Small intestine (tissue), 7 donors: Measurements from ENCODE around the gene POLE3. TPM values are rescaled to one million over a fixed set of nuclear protein-coding genes. Genes with fewer than 3 reads are reported as not detected.
"Not testable (repeated sequence)": the region's sequence is repeated elsewhere in the genome, so short reads cannot be mapped to it uniquely, and the experiment has no call there.

Experiments
- DNase-seq, 2 donors: peaks; one replicate each; pipeline versions ENCODE4 v3.0.0 to v3.0.0-alpha.2; 2013
- FAIRE-seq: peaks from 2 replicates; lab custom pipeline; 2012; peaks lifted over from hg19 to GRCh38; lab: Jason Lieb, UNC
- H3K27ac ChIP-seq, 3 donors: one replicate each; pipeline ENCODE4 v1.5.1; 2013; ENCODE audit warnings: low read length in 2 of 3, mild to moderate bottlenecking in 2 of 3, control low read depth in 1 of 3, inconsistent platforms in 1 of 3, low read depth in 1 of 3, moderate library complexity in 1 of 3
- H3K27me3 ChIP-seq, 3 donors: one replicate each; pipeline ENCODE4 v1.6.1; 2013; ENCODE audit warnings: low read length in 3 of 3, inconsistent platforms in 1 of 3; ENCODE audit not compliant: control insufficient read depth in 3 of 3, insufficient read depth in 3 of 3
- H3K36me3 ChIP-seq, 3 donors: one replicate each; pipeline ENCODE4 v1.6.1; 2013; ENCODE audit warnings: low read length in 3 of 3, inconsistent platforms in 1 of 3, low read depth in 1 of 3, mild to moderate bottlenecking in 1 of 3, moderate library complexity in 1 of 3; ENCODE audit not compliant: control insufficient read depth in 3 of 3, insufficient read depth in 2 of 3
- H3K4me1 ChIP-seq, 3 donors: one replicate each; pipeline ENCODE4 v1.6.1; 2013; ENCODE audit warnings: low read length in 2 of 3, inconsistent platforms in 1 of 3, low read depth in 1 of 3, mild to moderate bottlenecking in 1 of 3, moderate library complexity in 1 of 3; ENCODE audit not compliant: control insufficient read depth in 3 of 3, insufficient read depth in 2 of 3
- H3K4me3 ChIP-seq, 3 donors: one replicate each; pipeline ENCODE4 v1.5.1; 2013; ENCODE audit warnings: low read length in 3 of 3, control low read depth in 1 of 3, inconsistent platforms in 1 of 3, low read depth in 1 of 3, mild to moderate bottlenecking in 1 of 3, moderate library complexity in 1 of 3
- H3K9me3 ChIP-seq, 2 donors: one replicate each; pipeline ENCODE4 v1.6.1; 2013; ENCODE audit warnings: low read depth in 1 of 2, low read length in 1 of 2; ENCODE audit not compliant: control insufficient read depth in 2 of 2, insufficient read depth in 1 of 2
- WGBS, 3 donors: extraction: QIAGEN DNeasy Blood & Tissue Kit; methylation state at CpG; one replicate each; pipeline ENCODE4 v1.1.7; 2013; 5-methylcytosine and 5-hydroxymethylcytosine counted together
- polyA plus RNA-seq, 4 donors: library from polyadenylated mRNA; stranded (reverse) in 3 of 4; unstranded in 1 of 4; fragments of 200-250 nt in 3 of 4; fragments of 120-200 nt in 1 of 4; gene quantifications; one replicate each; pipeline versions ENCODE4 v1.2.1 to v1.2.3, GENCODE V29; 2013
- donor health status: healthy with polysubstance abuse.
- donor health status: control.
- donor health status: control.
- donor health status: Bipolar disorder and iron deficiency.
- donor health status: healthy.

The POLE3 gene
- polyA plus RNA-seq, 4 donors, result 15.7 to 50.2 (median 31.6) TPM

- not testable (repeated sequence) for H3K9me3 ChIP-seq, H3K4me3 ChIP-seq, H3K27me3 ChIP-seq, H3K27ac ChIP-seq, DNase-seq, FAIRE-seq, H3K4me1 ChIP-seq, H3K36me3 ChIP-seq
- 59 to 83% (median 79%) methylated on average over 1 of the region's 1 CpG for WGBS, 3 donors
Observed at GRCh38 chr9:113437716-113438115, 27.2 kb upstream of the POLE3 start.

DNA sequence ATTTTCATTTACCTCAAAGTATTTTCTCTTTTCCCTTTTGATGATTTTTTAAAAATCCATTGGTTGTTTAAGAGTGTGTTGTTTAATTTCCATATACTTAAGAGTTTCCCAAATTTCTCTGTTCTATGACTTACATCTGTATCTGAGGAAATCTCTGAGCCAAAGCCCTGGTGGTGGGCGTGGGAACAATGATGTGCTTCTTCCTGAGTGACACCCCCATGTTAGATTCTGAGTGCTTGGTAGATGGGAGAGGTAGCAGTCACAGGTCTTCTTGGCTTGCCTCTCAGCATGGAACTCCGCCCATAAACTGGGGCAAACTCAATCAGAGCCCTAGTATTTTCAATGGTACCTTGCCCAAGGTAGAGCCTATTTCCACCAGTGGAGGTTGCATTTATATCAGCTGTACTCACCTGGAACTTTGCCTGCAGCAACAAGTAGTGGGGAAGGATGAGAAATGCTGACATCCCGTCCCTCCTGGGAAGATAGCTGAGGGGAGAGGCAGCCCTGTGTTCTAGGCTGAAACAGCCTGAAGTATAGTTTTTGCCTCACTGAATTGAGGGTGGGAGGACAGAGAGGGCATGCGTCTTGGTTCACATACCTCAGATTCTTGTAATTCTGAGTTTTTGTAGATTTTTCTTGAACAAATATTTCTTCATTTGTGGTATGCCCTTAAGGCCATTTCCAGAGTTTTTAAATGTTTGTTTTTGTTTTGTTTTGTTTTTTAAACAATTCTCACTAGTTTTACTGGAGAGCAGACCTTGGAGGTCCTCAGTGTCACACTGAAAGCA, 26.4 kb upstream of the POLE3 start:
- FAIRE-seq (no peak), DNase-seq (no peak)
- Histone ChIP-seq H3K9me3 (no peaks in the 10 kb centered on the region), H3K4me3 (no peak overlapping the region), H3K4me1 (no peaks in the 10 kb centered on the region), H3K27me3 (peaks cover 0 to 3% (median 0%) of the 10 kb centered on the region in 3 donors), H3K27ac (no peak overlapping the region), H3K36me3 (no peaks in the 10 kb centered on the region)
- 75 to 86% (median 85%) methylated on average over 4 of the region's 4 CpGs for WGBS, 3 donors

DNA sequence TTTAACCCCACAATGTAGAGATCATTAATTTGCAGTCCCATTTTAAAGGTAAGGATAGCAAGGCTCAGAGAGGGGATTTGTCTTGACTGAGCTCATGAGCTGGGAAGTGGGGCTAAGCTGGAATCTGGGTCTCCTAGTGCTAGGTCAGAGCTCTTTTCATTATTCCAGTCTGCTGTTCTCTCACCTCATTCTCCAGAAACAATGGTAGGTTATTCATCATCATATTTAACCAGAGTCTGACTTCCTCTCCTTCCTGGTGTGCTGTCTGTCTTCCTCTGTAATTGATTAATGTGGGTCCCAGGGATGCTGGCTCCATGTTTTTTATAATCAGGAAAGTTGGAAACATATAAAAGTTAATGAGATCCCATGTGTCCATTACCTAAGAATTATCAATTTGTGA, 20.7 kb upstream of the POLE3 start:
- Histone ChIP-seq H3K27ac (no peak overlapping the region), H3K9me3 (no peaks in the 10 kb centered on the region), H3K27me3 (peaks cover 0 to 3% (median 0%) of the 10 kb centered on the region in 3 donors), H3K4me3 (no peak overlapping the region), H3K36me3 (no peaks in the 10 kb centered on the region), H3K4me1 (no peaks in the 10 kb centered on the region)
- DNase-seq (no peak), FAIRE-seq (no peak)

DNA sequence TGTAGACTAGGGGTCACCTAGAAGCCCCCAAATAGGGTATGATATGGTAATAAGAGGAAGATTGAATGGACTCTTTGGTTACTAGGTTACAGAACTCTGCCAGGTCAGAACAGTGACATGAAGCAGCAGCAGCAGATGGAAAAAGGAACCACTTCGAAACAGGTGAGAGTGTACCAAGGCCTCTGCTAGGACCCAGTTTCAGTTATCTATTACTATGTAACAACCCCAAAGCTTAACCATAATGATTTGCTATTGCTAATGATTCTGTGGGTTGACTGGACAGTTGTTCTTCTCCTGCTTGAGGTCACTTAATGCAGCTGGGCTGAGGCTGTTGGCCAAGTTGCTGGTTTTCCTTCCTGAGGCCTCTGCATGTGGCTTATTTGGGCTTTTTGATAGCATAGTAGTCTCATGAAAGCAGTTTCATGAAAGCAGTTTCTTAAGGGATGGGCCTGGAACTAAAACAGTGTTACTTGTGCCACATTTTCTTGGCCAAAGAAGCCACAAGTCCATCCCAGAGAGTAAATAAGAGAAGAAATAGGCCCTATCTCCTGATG, 17.7 kb upstream of the POLE3 start:
- FAIRE-seq, result no peak
- H3K4me1 ChIP-seq, result no peaks in the 10 kb centered on the region
- WGBS, 3 donors, result 88 to 100% (median 92%) methylated on average over 1 of the region's 1 CpG
- H3K9me3 ChIP-seq, result no peaks in the 10 kb centered on the region
- no peak overlapping the region for H3K27ac ChIP-seq
- H3K36me3 ChIP-seq, result no peaks in the 10 kb centered on the region
- peaks cover 0 to 3% (median 0%) of the 10 kb centered on the region in 3 donors for H3K27me3 ChIP-seq
- no peak overlapping the region for H3K4me3 ChIP-seq
- no peak for DNase-seq

- 94 to 96% (median 94%) methylated on average over 2 of the region's 2 CpGs for WGBS, 3 donors
- DNase-seq (no peak), FAIRE-seq (no peak)
- H3K27me3 ChIP-seq, result no peaks in the 10 kb centered on the region
- H3K4me3 ChIP-seq, result no peak overlapping the region
- no peaks in the 10 kb centered on the region for H3K9me3 ChIP-seq
- no peaks in the 10 kb centered on the region for H3K36me3 ChIP-seq
- no peaks in the 10 kb centered on the region for H3K4me1 ChIP-seq
- no peak overlapping the region for H3K27ac ChIP-seq
Observed at GRCh38 chr9:113427629-113428028, 17.2 kb upstream of the POLE3 start.

- no peak for FAIRE-seq
- H3K27me3 ChIP-seq, result no peaks in the 10 kb centered on the region
- no peak for DNase-seq
- 32 to 87% (median 67%) methylated on average over 1 of the region's 1 CpG for WGBS, 3 donors
- no peak overlapping the region for H3K4me3 ChIP-seq
- no peaks in the 10 kb centered on the region for H3K36me3 ChIP-seq
- H3K9me3 ChIP-seq, result no peaks in the 10 kb centered on the region
- no peaks in the 10 kb centered on the region for H3K4me1 ChIP-seq
- no peak overlapping the region for H3K27ac ChIP-seq
Observed at GRCh38 chr9:113426701-113427100, 16.2 kb upstream of the POLE3 start.

- Histone ChIP-seq H3K27ac (no peak overlapping the region), H3K4me1 (no peaks in the 10 kb centered on the region), H3K36me3 (no peaks in the 10 kb centered on the region), H3K27me3 (no peaks in the 10 kb centered on the region), H3K9me3 (no peaks in the 10 kb centered on the region), H3K4me3 (no peak overlapping the region)
- WGBS, 3 donors, result 53 to 67% (median 54%) methylated on average over 2 of the region's 2 CpGs
- FAIRE-seq, result no peak
- no peak for DNase-seq
Observed at GRCh38 chr9:113425072-113425471, 14.6 kb upstream of the POLE3 start.

DNA sequence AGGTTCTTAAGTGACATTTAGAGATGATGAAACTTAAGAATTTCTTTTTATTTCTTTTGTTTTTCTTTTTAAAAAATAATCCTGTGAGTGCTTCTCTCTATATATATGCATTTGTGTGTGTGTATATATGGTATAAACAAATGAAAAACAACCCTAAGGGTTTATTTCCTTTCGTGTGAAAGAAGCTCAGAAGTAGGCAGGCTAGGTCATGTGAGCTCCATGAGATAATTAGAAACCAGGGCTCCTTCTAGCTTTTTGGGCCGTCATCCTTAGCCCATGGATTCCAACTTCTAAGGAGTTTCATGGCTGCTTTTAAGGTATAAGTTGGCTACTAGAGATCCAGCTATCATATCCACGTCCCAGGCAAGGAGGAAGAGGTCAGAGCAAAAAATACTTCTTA, 11.3 kb upstream of the POLE3 start:
- no peaks in the 10 kb centered on the region for H3K36me3 ChIP-seq
- H3K4me1 ChIP-seq, result no peaks in the 10 kb centered on the region
- no peak overlapping the region for H3K4me3 ChIP-seq
- 61 to 82% (median 77%) methylated on average over 3 of the region's 3 CpGs for WGBS, 3 donors
- no peak overlapping the region for H3K27ac ChIP-seq
- FAIRE-seq, result no peak
- H3K9me3 ChIP-seq, result no peaks in the 10 kb centered on the region
- H3K27me3 ChIP-seq, result no peaks in the 10 kb centered on the region
- no peak for DNase-seq
